SK-N-SH treated with all-trans-retinoic acid at 6 μM for 48 hours (cell line): ENCODE measurements around the gene SEMA5A.

Source experiments
- CREB5 ChIP-seq: fragments of 250-450 bp; sonication (Bioruptor Pico); IDR thresholded peaks from 2 replicates; pipeline ENCODE4 v1.5.1; 2020; ENCODE audit warnings: low read depth, mild to moderate bottlenecking, moderate library complexity
- PATZ1 ChIP-seq: fragments of 250-450 bp; sonication (Bioruptor Pico); IDR thresholded peaks from 2 replicates; pipeline ENCODE4 v1.8.0; 2020; ENCODE audit warnings: mild to moderate bottlenecking, moderate library complexity, borderline replicate concordance

DNA sequence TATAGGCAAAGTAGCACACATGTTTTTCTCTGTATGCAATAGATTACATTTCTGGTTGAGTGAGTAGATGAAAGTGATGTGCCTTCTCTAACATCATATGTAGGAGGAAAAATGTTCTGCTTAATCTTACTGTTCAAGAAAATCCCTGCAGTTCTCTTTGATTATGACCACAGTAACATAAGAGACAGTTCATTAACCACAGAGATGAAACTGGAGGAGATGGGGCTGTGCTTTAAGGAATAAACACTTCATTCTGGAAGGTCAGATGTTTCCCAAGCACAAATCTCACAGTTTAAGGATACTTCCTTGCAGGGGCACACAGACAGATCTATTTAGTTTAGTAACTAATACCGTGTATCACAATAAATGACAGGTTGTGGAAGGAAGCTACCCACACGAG lies 150.2 kb downstream of the SEMA5A start:
- TF ChIP-seq CREB5 (CRISPR knock-in tag) (no peak), PATZ1 (CRISPR knock-in tag) (no peak)
